Ishikawa (cell line): Measurements from ENCODE around the gene PKP3.

ENCODE experiments used
- CEBPB ChIP-seq: IDR thresholded peaks from 2 replicates; pipeline ENCODE4 v1.6.1; 2012
- CREB1 ChIP-seq: IDR thresholded peaks from 2 replicates; pipeline ENCODE4 v1.6.1; 2012; ENCODE audit warnings: low read depth
- EGR1 ChIP-seq: IDR thresholded peaks from 2 replicates; pipeline ENCODE4 v1.6.1; 2012
- EP300 ChIP-seq: IDR thresholded peaks from 2 replicates; pipeline ENCODE4 v1.6.1; 2012; ENCODE audit warnings: borderline replicate concordance
- FOXM1 ChIP-seq: IDR thresholded peaks from 2 replicates; pipeline ENCODE4 v1.6.1; 2012; ENCODE audit warnings: low read depth, borderline replicate concordance
- MAX ChIP-seq: IDR thresholded peaks from 2 replicates; pipeline ENCODE4 v1.6.1; 2012
- NFIC ChIP-seq: IDR thresholded peaks from 2 replicates; pipeline ENCODE4 v1.6.1; 2012
- RAD21 ChIP-seq: IDR thresholded peaks from 2 replicates; pipeline ENCODE4 v1.6.1; 2012; ENCODE audit warnings: low read depth
- REST ChIP-seq: IDR thresholded peaks from 2 replicates; pipeline ENCODE4 v1.6.1; 2012; ENCODE audit warnings: low read depth, mild to moderate bottlenecking
- TAF1 ChIP-seq: IDR thresholded peaks from 2 replicates; pipeline ENCODE4 v1.6.1; 2012; ENCODE audit warnings: low read depth, mild to moderate bottlenecking
- TCF12 ChIP-seq: IDR thresholded peaks from 2 replicates; pipeline ENCODE4 v1.6.1; 2012; ENCODE audit warnings: low read depth
- TEAD4 ChIP-seq: IDR thresholded peaks from 2 replicates; pipeline ENCODE4 v1.6.1; 2012
- USF1 ChIP-seq: IDR thresholded peaks from 2 replicates; pipeline ENCODE4 v1.6.1; 2012
- YY1 ChIP-seq: IDR thresholded peaks from 2 replicates; pipeline ENCODE4 v1.6.1; 2012; ENCODE audit warnings: low read depth
- ZBTB7A ChIP-seq: IDR thresholded peaks from 2 replicates; pipeline ENCODE4 v1.6.1; 2012; ENCODE audit warnings: low read depth

Gene PKP3

GRCh38 chr11:380996-381395 is 13.0 kb upstream of the PKP3 start:
- TF ChIP-seq REST: no peak
- no peak for TF ChIP-seq CREB1
- TF ChIP-seq CEBPB: no peak
- TF ChIP-seq NFIC: no peak
- TF ChIP-seq YY1: no peak
- TF ChIP-seq EP300: no peak
- TF ChIP-seq TCF12: no peak
- no peak for TF ChIP-seq MAX
- TF ChIP-seq RAD21: no peak
- TF ChIP-seq TAF1: no peak

GRCh38 chr11:381501-382072 is 12.4 kb upstream of the PKP3 start:
- TF ChIP-seq FOXM1: no peak

GRCh38 chr11:382081-382629 is 11.9 kb upstream of the PKP3 start:
- TF ChIP-seq CEBPB (no peak), NFIC (no peak), EGR1 (no peak), TCF12 (no peak), EP300 (no peak), ZBTB7A (no peak), FOXM1 (no peak), USF1 (no peak), TEAD4 (no peak), YY1 (no peak), CREB1 (no peak), RAD21 (no peak), TAF1 (no peak), REST (no peak), MAX (no peak)

GRCh38 chr11:383431-383830 is 10.6 kb upstream of the PKP3 start:
- TF ChIP-seq FOXM1: no peak
- no peak for TF ChIP-seq EP300

- TF ChIP-seq TAF1 (no peak), YY1 (no peak), NFIC (no peak), RAD21 (no peak), EP300 (no peak), FOXM1 (no peak), USF1 (no peak), MAX (no peak), TEAD4 (no peak), REST (no peak), CEBPB (no peak), EGR1 (no peak), TCF12 (no peak), ZBTB7A (no peak)
Measured at GRCh38 chr11:384511-384910, 9.5 kb upstream of the PKP3 start.
